Ishikawa (cell line): ENCODE measurements around the gene CDHR5.

ENCODE experiments used
- CEBPB ChIP-seq: IDR thresholded peaks from 2 replicates; pipeline ENCODE4 v1.6.1; 2012
- CREB1 ChIP-seq: IDR thresholded peaks from 2 replicates; pipeline ENCODE4 v1.6.1; 2012; ENCODE audit warnings: low read depth
- EGR1 ChIP-seq: IDR thresholded peaks from 2 replicates; pipeline ENCODE4 v1.6.1; 2012
- EP300 ChIP-seq: IDR thresholded peaks from 2 replicates; pipeline ENCODE4 v1.6.1; 2012; ENCODE audit warnings: borderline replicate concordance
- FOXM1 ChIP-seq: IDR thresholded peaks from 2 replicates; pipeline ENCODE4 v1.6.1; 2012; ENCODE audit warnings: low read depth, borderline replicate concordance
- NFIC ChIP-seq: IDR thresholded peaks from 2 replicates; pipeline ENCODE4 v1.6.1; 2012
- RAD21 ChIP-seq: IDR thresholded peaks from 2 replicates; pipeline ENCODE4 v1.6.1; 2012; ENCODE audit warnings: low read depth
- TAF1 ChIP-seq: IDR thresholded peaks from 2 replicates; pipeline ENCODE4 v1.6.1; 2012; ENCODE audit warnings: low read depth, mild to moderate bottlenecking
- TCF12 ChIP-seq: IDR thresholded peaks from 2 replicates; pipeline ENCODE4 v1.6.1; 2012; ENCODE audit warnings: low read depth
- TEAD4 ChIP-seq: IDR thresholded peaks from 2 replicates; pipeline ENCODE4 v1.6.1; 2012
- YY1 ChIP-seq: IDR thresholded peaks from 2 replicates; pipeline ENCODE4 v1.6.1; 2012; ENCODE audit warnings: low read depth
- ZBTB7A ChIP-seq: IDR thresholded peaks from 2 replicates; pipeline ENCODE4 v1.6.1; 2012; ENCODE audit warnings: low read depth
- TF ChIP-seq, protein P1 (sequence below): IDR thresholded peaks from 2 replicates; pipeline ENCODE4 v1.6.1; 2012
- TF ChIP-seq, protein P2 (sequence below): IDR thresholded peaks from 2 replicates; pipeline ENCODE4 v1.6.1; 2012; ENCODE audit warnings: low read depth, mild to moderate bottlenecking
- TF ChIP-seq, protein P3 (sequence below): IDR thresholded peaks from 2 replicates; pipeline ENCODE4 v1.6.1; 2012

Gene CDHR5

DNA sequence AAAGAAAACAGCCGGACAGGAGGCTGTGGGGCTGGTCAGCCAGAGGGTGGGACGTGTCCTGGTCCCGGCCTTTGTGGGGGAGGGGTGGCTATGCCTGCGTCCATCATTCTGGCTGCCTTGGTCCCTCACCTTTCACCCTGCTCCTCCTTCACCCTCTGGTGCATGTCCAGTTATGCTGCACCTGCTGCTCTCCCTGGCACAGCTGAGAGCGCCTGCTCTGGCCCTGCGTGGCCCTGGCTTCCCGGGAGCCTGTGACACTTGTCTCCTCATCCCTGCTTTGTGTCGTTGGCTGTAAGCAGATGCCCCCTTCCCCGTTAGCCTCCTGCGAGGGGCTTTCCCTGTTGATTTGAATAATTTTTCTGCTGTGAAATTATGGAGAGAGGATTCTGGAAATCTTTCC lies 31.8 kb downstream of the CDHR5 start:
- TF ChIP-seq TCF12 (no peak), CREB1 (no peak), FOXM1 (no peak), TAF1 (no peak), RAD21 (no peak), YY1 (no peak), ZBTB7A (no peak)
- TF ChIP-seq, protein P1, sequence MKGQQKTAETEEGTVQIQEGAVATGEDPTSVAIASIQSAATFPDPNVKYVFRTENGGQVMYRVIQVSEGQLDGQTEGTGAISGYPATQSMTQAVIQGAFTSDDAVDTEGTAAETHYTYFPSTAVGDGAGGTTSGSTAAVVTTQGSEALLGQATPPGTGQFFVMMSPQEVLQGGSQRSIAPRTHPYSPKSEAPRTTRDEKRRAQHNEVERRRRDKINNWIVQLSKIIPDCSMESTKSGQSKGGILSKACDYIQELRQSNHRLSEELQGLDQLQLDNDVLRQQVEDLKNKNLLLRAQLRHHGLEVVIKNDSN: no peak
- TF ChIP-seq, protein P2, sequence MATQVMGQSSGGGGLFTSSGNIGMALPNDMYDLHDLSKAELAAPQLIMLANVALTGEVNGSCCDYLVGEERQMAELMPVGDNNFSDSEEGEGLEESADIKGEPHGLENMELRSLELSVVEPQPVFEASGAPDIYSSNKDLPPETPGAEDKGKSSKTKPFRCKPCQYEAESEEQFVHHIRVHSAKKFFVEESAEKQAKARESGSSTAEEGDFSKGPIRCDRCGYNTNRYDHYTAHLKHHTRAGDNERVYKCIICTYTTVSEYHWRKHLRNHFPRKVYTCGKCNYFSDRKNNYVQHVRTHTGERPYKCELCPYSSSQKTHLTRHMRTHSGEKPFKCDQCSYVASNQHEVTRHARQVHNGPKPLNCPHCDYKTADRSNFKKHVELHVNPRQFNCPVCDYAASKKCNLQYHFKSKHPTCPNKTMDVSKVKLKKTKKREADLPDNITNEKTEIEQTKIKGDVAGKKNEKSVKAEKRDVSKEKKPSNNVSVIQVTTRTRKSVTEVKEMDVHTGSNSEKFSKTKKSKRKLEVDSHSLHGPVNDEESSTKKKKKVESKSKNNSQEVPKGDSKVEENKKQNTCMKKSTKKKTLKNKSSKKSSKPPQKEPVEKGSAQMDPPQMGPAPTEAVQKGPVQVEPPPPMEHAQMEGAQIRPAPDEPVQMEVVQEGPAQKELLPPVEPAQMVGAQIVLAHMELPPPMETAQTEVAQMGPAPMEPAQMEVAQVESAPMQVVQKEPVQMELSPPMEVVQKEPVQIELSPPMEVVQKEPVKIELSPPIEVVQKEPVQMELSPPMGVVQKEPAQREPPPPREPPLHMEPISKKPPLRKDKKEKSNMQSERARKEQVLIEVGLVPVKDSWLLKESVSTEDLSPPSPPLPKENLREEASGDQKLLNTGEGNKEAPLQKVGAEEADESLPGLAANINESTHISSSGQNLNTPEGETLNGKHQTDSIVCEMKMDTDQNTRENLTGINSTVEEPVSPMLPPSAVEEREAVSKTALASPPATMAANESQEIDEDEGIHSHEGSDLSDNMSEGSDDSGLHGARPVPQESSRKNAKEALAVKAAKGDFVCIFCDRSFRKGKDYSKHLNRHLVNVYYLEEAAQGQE: no peak

DNA sequence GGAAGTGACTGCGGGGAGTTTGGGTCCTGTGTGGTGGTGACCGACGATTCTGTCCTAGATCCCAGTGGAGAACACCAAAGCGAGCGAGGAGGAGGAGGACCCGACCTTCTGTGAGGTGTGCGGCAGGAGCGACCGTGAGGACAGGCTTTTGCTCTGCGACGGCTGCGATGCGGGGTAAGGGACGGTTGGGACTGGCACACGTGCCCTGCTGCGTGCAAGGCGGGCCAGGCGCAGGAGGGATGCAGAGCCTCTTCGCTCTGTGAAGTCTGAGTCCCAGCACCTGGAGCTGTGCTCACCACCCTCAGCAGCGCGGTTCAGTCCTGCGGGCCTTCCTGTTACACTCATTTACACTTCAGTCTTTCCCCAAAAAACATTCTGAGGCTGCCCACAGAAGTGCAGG lies 32.3 kb downstream of the CDHR5 start:
- TF ChIP-seq CREB1 (no peak), RAD21 (no peak)

DNA sequence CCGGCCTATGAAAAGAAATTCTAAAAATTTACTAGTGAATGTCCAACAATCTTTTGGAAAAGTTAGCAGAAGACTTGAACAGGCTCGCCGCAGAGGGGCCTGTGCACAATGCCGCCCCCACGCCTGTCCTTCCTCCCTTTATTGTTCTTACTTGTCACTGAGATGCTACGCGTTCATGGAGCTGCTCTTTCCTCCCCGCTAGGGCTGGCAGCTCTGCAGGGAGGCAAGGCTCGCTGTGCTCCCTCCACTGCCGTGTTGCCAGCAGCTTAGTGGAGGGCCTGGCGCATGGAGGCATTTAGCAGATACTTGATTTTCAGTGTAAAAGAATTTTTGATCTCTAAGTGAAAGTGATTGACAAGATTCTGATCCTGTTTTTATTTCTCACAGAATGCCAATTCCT lies 33.8 kb downstream of the CDHR5 start:
- no peak for TF ChIP-seq CEBPB

DNA sequence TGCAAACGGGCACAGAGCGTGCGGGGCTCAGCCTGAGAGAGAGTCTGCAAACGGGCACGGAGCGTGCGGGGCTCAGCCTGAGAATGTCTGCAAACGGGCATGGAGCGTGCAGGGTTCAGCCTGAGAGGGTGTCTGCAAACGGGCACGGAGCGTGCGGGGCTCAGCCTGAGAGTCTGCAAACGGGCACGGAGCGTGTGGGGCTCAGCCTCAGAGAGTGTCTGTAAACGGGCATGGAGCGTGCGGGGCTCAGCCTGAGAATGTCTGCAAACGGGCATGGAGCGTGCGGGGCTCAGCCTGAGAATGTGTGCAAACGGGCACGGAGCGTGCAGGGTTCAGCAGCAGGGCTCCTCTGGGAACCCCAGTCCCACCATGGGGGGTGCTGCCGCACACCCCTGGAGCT lies 35.0 kb downstream of the CDHR5 start:
- no peak for TF ChIP-seq NFIC
- no peak for TF ChIP-seq TAF1
- no peak for TF ChIP-seq FOXM1
- no peak for TF ChIP-seq TCF12
- no peak for TF ChIP-seq CREB1
- no peak for TF ChIP-seq RAD21
- TF ChIP-seq, protein P1: no peak
- TF ChIP-seq, protein P3, sequence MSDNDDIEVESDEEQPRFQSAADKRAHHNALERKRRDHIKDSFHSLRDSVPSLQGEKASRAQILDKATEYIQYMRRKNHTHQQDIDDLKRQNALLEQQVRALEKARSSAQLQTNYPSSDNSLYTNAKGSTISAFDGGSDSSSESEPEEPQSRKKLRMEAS: no peak
- TF ChIP-seq ZBTB7A: no peak
- TF ChIP-seq CEBPB: no peak
- TF ChIP-seq, protein P2: no peak
- no peak for TF ChIP-seq TEAD4
- TF ChIP-seq YY1: no peak

DNA sequence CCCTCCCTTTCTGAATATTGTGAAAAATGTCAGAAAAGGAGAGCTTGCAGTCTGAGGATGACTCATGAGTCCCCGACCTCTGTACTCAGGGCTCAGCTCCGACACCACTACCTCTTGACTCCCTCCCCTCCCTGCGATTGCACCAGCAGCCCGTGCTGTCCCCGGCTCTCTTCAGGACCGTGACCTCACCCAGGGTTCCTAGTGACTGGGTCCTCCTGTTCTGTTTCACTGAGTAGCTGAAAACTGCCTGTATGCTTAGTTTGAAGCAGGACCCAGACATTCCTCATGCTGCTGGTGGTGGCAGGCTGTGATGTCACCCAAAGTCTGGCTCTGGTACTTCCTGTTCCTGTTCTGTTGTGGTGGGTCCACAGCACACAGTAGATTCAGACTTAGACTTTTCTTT lies 36.8 kb downstream of the CDHR5 start:
- no peak for TF ChIP-seq YY1
- no peak for TF ChIP-seq EGR1
- TF ChIP-seq CREB1: no peak
- TF ChIP-seq, protein P3: no peak
- TF ChIP-seq, protein P2: no peak
- TF ChIP-seq TEAD4: no peak
- no peak for TF ChIP-seq EP300
- TF ChIP-seq ZBTB7A: no peak
- TF ChIP-seq, protein P1: no peak
- TF ChIP-seq FOXM1: no peak
- no peak for TF ChIP-seq RAD21
- TF ChIP-seq TAF1: no peak
- TF ChIP-seq CEBPB: no peak
- TF ChIP-seq TCF12: no peak
- no peak for TF ChIP-seq NFIC
